ENCODE measurements around the gene NQO2. TPM values are rescaled to one million over a fixed set of nuclear protein-coding genes. Genes with fewer than 3 reads are reported as not detected.

NQO2 gene
- total RNA-seq, 1 experiment from 2014 or later = 45.7 TPM

DNA sequence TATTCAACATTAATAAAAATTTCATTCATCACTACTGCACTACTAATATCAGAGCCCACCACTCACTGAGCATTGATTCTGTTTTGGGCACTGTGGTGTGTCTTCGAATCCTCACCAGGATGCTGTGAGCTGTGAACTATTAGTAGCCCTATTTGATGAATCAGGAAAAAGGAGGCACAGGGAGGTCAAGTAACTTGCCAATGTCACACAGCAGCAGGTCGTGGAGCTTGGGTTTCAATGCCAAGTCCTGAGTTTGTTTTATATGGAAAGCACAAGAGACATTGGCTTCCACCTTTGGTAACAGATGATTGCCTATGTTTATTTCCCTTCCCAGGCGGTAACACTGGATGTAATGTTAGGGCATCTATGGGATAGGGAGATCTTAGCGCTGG lies 15.0 kb downstream of the NQO2 start:
- no peak for ATAC-seq
- H3K27ac ChIP-seq (ENCODE audit: low read length) = no peak overlapping the region
- no peak overlapping the region for H3K4me3 ChIP-seq (ENCODE audit: low read depth in 2 of 2, low read length in 2 of 2)
- no TSS peak for BruUV-seq (replicated peaks)
- TF ChIP-seq, protein P1, sequence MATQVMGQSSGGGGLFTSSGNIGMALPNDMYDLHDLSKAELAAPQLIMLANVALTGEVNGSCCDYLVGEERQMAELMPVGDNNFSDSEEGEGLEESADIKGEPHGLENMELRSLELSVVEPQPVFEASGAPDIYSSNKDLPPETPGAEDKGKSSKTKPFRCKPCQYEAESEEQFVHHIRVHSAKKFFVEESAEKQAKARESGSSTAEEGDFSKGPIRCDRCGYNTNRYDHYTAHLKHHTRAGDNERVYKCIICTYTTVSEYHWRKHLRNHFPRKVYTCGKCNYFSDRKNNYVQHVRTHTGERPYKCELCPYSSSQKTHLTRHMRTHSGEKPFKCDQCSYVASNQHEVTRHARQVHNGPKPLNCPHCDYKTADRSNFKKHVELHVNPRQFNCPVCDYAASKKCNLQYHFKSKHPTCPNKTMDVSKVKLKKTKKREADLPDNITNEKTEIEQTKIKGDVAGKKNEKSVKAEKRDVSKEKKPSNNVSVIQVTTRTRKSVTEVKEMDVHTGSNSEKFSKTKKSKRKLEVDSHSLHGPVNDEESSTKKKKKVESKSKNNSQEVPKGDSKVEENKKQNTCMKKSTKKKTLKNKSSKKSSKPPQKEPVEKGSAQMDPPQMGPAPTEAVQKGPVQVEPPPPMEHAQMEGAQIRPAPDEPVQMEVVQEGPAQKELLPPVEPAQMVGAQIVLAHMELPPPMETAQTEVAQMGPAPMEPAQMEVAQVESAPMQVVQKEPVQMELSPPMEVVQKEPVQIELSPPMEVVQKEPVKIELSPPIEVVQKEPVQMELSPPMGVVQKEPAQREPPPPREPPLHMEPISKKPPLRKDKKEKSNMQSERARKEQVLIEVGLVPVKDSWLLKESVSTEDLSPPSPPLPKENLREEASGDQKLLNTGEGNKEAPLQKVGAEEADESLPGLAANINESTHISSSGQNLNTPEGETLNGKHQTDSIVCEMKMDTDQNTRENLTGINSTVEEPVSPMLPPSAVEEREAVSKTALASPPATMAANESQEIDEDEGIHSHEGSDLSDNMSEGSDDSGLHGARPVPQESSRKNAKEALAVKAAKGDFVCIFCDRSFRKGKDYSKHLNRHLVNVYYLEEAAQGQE (IDR thresholded peaks at IDR 0.05; ENCODE audit: insufficient read depth in 1 of 2, low read depth in 2 of 2, low read length in 1 of 2) = no peak
- TF ChIP-seq TCF7L2 (IDR thresholded peaks at IDR 0.05; ENCODE audit: low read depth, low read length) = no peak
- TF ChIP-seq SIN3A (IDR thresholded peaks at IDR 0.05; ENCODE audit: borderline replicate concordance, insufficient read depth, low read depth, low read length) = no peak
- no peak for TF ChIP-seq POLR2AphosphoS5 (IDR thresholded peaks at IDR 0.05; ENCODE audit: low read depth, low read length)
- TF ChIP-seq, protein P2, sequence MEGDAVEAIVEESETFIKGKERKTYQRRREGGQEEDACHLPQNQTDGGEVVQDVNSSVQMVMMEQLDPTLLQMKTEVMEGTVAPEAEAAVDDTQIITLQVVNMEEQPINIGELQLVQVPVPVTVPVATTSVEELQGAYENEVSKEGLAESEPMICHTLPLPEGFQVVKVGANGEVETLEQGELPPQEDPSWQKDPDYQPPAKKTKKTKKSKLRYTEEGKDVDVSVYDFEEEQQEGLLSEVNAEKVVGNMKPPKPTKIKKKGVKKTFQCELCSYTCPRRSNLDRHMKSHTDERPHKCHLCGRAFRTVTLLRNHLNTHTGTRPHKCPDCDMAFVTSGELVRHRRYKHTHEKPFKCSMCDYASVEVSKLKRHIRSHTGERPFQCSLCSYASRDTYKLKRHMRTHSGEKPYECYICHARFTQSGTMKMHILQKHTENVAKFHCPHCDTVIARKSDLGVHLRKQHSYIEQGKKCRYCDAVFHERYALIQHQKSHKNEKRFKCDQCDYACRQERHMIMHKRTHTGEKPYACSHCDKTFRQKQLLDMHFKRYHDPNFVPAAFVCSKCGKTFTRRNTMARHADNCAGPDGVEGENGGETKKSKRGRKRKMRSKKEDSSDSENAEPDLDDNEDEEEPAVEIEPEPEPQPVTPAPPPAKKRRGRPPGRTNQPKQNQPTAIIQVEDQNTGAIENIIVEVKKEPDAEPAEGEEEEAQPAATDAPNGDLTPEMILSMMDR (IDR thresholded peaks at IDR 0.05) = no peak
- H3K9me3 ChIP-seq (ENCODE audit: control insufficient read depth, insufficient read depth, low read depth, low read length) = peaks cover 8% of the 10 kb centered on the region
- in situ Hi-C loops (cut with HindIII; ENCODE audit: low pct_unique_long_range_greater_than_20kb, low sequenced_read_pairs) (no loop called here), intact Hi-C loops (cut with micrococcal nuclease; ENCODE audit: unreplicated experiment) (no loop called here)
- H3K4me1 ChIP-seq (ENCODE audit: control insufficient read depth, insufficient read depth, low read length) = peaks cover 6% of the 10 kb centered on the region
- H3K27me3 ChIP-seq (ENCODE audit: control insufficient read depth, insufficient read depth, low read length) = no peaks in the 10 kb centered on the region
- H3K36me3 ChIP-seq (ENCODE audit: control insufficient read depth, insufficient read depth, low read length) = peaks cover 3% of the 10 kb centered on the region; the same call in 1 of the 2 replicates
- no peak for DNase-seq (ENCODE audit: low read depth, low spot score)
- POLR2A ChIA-PET = no interaction called here
- CTCF ChIA-PET = no interaction called here

DNA sequence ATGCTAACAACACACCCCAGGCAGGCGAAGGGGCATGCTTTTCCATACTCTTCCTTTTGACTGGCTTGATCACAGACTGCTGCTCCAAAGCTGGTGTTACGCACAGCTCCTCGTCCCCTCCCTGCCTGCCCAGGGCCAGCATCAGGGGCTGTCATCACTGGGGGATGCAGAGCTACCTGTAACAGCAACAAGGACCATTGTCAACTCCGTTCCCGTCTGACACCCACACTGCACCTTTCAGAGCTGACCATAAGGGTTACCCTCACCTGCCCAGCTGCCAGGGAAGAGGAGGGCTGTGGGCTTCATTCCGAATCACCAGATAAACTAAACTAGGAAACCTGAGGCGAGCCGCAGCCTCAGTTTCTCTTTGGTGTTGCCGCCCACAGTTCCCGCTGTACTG lies 15.4 kb downstream of the NQO2 start:
- in situ Hi-C loops (cut with HindIII; ENCODE audit: low pct_unique_long_range_greater_than_20kb, low sequenced_read_pairs) = no loop called here
- ATAC-seq (no peak), DNase-seq (ENCODE audit: low read depth, low spot score) (no peak)
- BruUV-seq (replicated peaks) = no TSS peak
- Histone ChIP-seq H3K4me3 (ENCODE audit: low read depth in 2 of 2, low read length in 2 of 2) (no peak overlapping the region), H3K27me3 (ENCODE audit: control insufficient read depth, insufficient read depth, low read length) (no peaks in the 10 kb centered on the region), H3K4me1 (ENCODE audit: control insufficient read depth, insufficient read depth, low read length) (peaks cover 6% of the 10 kb centered on the region), H3K27ac (ENCODE audit: low read length) (no peak overlapping the region), H3K36me3 (ENCODE audit: control insufficient read depth, insufficient read depth, low read length) (peaks cover 3% of the 10 kb centered on the region; the same call in 1 of the 2 replicates), H3K9me3 (ENCODE audit: control insufficient read depth, insufficient read depth, low read depth, low read length) (peaks cover 8% of the 10 kb centered on the region)
- POLR2A ChIA-PET = no interaction called here
- TF ChIP-seq, protein P1 (IDR thresholded peaks at IDR 0.05; ENCODE audit: insufficient read depth in 1 of 2, low read depth in 2 of 2, low read length in 1 of 2) = no peak
- TF ChIP-seq, protein P2 (IDR thresholded peaks at IDR 0.05) = no peak
- CTCF ChIA-PET = no interaction called here
- intact Hi-C loops (cut with micrococcal nuclease; ENCODE audit: unreplicated experiment) = no loop called here

Data from Panc1 (cell line).